Inferior parietal cortex (tissue), 1 donor: ENCODE results near the gene MYO1H.
"Not testable (repeated sequence)": the region's sequence is repeated elsewhere in the genome, so short reads cannot be mapped to it uniquely, and the experiment has no call there.

Experiments used
- DNase-seq: peaks from one replicate; pipeline ENCODE4 v3.0.0-alpha.2; 2016; ENCODE audit errors: extremely low spot score

Gene MYO1H

GRCh38 chr12:109347589-109347988 is at the start of gene MYO1H:
TSS of gene MYO1H (plus strand) at chr12:109347900. CDS start at chr12:109347961, 61 bp downstream.
- DNase-seq = no peak

- no peak for DNase-seq
These were observed 47.9 kb upstream of the MYO1H start for GRCh38 chr12:109299849-109300248.

GRCh38 chr12:109301643-109302168 is 46.0 kb upstream of the MYO1H start:
- no peak for DNase-seq

GRCh38 chr12:109302358-109302757 is 45.3 kb upstream of the MYO1H start:
- no peak for DNase-seq

- no peak for DNase-seq
These were observed 44.9 kb upstream of the MYO1H start for GRCh38 chr12:109302770-109303169.

- no peak for DNase-seq
These were observed 43.2 kb upstream of the MYO1H start for GRCh38 chr12:109304485-109304884.

GRCh38 chr12:109305547-109305946 is 42.2 kb upstream of the MYO1H start:
- no peak for DNase-seq

GRCh38 chr12:109307051-109307450 is 40.6 kb upstream of the MYO1H start:
- no peak for DNase-seq

GRCh38 chr12:109308534-109309380 is 38.9 kb upstream of the MYO1H start, which contains the start of gene FOXN4:
TSS of gene FOXN4 (minus strand) at chr12:109309284. CDS start at chr12:109308321, 963 bp downstream.
- DNase-seq = no peak

- DNase-seq = no peak
These were observed 38.1 kb upstream of the MYO1H start for GRCh38 chr12:109309381-109310246.

- DNase-seq = no peak
These were observed 37.2 kb upstream of the MYO1H start for GRCh38 chr12:109310247-109311125.

GRCh38 chr12:109321294-109321693 is 26.4 kb upstream of the MYO1H start:
- DNase-seq = not testable (repeated sequence)

GRCh38 chr12:109329003-109329402 is 18.7 kb upstream of the MYO1H start:
- no peak for DNase-seq

- DNase-seq = no peak
These were observed 18.0 kb upstream of the MYO1H start for GRCh38 chr12:109329686-109330085.

- no peak for DNase-seq
These were observed 17.1 kb upstream of the MYO1H start for GRCh38 chr12:109330282-109331230.

- DNase-seq = no peak
These were observed 16.3 kb upstream of the MYO1H start for GRCh38 chr12:109331301-109331952.

- no peak for DNase-seq
These were observed 12.8 kb upstream of the MYO1H start for GRCh38 chr12:109334887-109335286.

GRCh38 chr12:109336593-109336992 is 11.1 kb upstream of the MYO1H start:
- DNase-seq = no peak

- DNase-seq = no peak
These were observed 4.0 kb upstream of the MYO1H start for GRCh38 chr12:109343677-109344076.

GRCh38 chr12:109345428-109345827 is 2.3 kb upstream of the MYO1H start:
- no peak for DNase-seq
